ENCODE results near the gene DLGAP1. TPM values are rescaled to one million over a fixed set of nuclear protein-coding genes. Genes with fewer than 3 reads are reported as not detected.
"Not testable (repeated sequence)": the region's sequence is repeated elsewhere in the genome, so short reads cannot be mapped to it uniquely, and the experiment has no call there.

Gene DLGAP1
- total RNA-seq, 1 experiment from 2014 or later, result 0.46 TPM

GRCh38 chr18:4385876-4386275 lies 69.2 kb downstream of the DLGAP1 start:
- DNase-seq (ENCODE audit: low read depth), result no peak

GRCh38 chr18:4384932-4385331 lies 70.2 kb downstream of the DLGAP1 start:
- DNase-seq (ENCODE audit: low read depth), result no peak

- DNase-seq (ENCODE audit: low read depth), result no peak
Observed at GRCh38 chr18:4374564-4374963, 80.5 kb downstream of the DLGAP1 start.

- no peak for DNase-seq (ENCODE audit: low read depth)
Observed at GRCh38 chr18:4369705-4370104, 85.4 kb downstream of the DLGAP1 start.

GRCh38 chr18:4360221-4360715 lies 94.8 kb downstream of the DLGAP1 start:
- no peak for DNase-seq (ENCODE audit: low read depth)

GRCh38 chr18:4358618-4359017 lies 96.5 kb downstream of the DLGAP1 start:
- DNase-seq (ENCODE audit: low read depth), result no peak

GRCh38 chr18:4357579-4357978 lies 97.5 kb downstream of the DLGAP1 start:
- no peak for DNase-seq (ENCODE audit: low read depth)

- DNase-seq (ENCODE audit: low read depth), result no peak
Observed at GRCh38 chr18:4356929-4357328, 98.2 kb downstream of the DLGAP1 start.

- DNase-seq (ENCODE audit: low read depth), result no peak
Observed at GRCh38 chr18:4353853-4354418, 101.2 kb downstream of the DLGAP1 start.

GRCh38 chr18:4352746-4353551 lies 102.2 kb downstream of the DLGAP1 start:
- DNase-seq (ENCODE audit: low read depth), result no peak

GRCh38 chr18:4351005-4351404 lies 104.1 kb downstream of the DLGAP1 start:
- DNase-seq (ENCODE audit: low read depth), result no peak

GRCh38 chr18:4335386-4335785 lies 119.7 kb downstream of the DLGAP1 start:
- no peak for DNase-seq (ENCODE audit: low read depth)

- DNase-seq (ENCODE audit: low read depth), result no peak
Observed at GRCh38 chr18:4333043-4333442, 122.1 kb downstream of the DLGAP1 start.

GRCh38 chr18:4319738-4320677 lies 135.1 kb downstream of the DLGAP1 start:
- no peak for DNase-seq (ENCODE audit: low read depth)

- DNase-seq (ENCODE audit: low read depth), result no peak
Observed at GRCh38 chr18:4318311-4318710, 136.8 kb downstream of the DLGAP1 start.

- not testable (repeated sequence) for DNase-seq (ENCODE audit: low read depth)
Observed at GRCh38 chr18:4311945-4312344, 143.2 kb downstream of the DLGAP1 start.

- no peak for DNase-seq (ENCODE audit: low read depth)
Observed at GRCh38 chr18:4311136-4311535, 144.0 kb downstream of the DLGAP1 start.

GRCh38 chr18:4309227-4309626 lies 145.9 kb downstream of the DLGAP1 start:
- DNase-seq (ENCODE audit: low read depth), result no peak

GRCh38 chr18:4308576-4308975 lies 146.5 kb downstream of the DLGAP1 start:
- DNase-seq (ENCODE audit: low read depth), result no peak

GRCh38 chr18:4299395-4299794 lies 155.7 kb downstream of the DLGAP1 start:
- DNase-seq (ENCODE audit: low read depth), result no peak

GRCh38 chr18:4293337-4293736 lies 161.8 kb downstream of the DLGAP1 start:
- DNase-seq (ENCODE audit: low read depth), result no peak

- no peak for DNase-seq (ENCODE audit: low read depth)
Observed at GRCh38 chr18:4292696-4293095, 162.4 kb downstream of the DLGAP1 start.

Data from LHCN-M2 (cell line).